Transverse colon (tissue), 3 donors: Measurements from ENCODE around the gene WBP1.

Source experiments
- POLR2A ChIP-seq: fragments of 450-650 bp; IDR thresholded peaks from one replicate; pipeline ENCODE4 v1.6.1; 2016; ENCODE audit warnings: antibody characterized with exemption, mild to moderate bottlenecking, moderate library complexity
- TF ChIP-seq, protein P1 (sequence below), 5 experiments: fragments of 200-600 bp in 3 of 5; fragments of 450-650 bp in 2 of 5; sonication (generic) in 3 of 5; IDR thresholded peaks; 1 replicate in 2 of 5; 2 replicates in 3 of 5; pipeline ENCODE4 v1.5.1; 2016 to 2017; ENCODE audit warnings: antibody characterized with exemption in 5 of 5, inconsistent platforms in 3 of 5, mild to moderate bottlenecking in 2 of 5, moderate library complexity in 1 of 5

DNA sequence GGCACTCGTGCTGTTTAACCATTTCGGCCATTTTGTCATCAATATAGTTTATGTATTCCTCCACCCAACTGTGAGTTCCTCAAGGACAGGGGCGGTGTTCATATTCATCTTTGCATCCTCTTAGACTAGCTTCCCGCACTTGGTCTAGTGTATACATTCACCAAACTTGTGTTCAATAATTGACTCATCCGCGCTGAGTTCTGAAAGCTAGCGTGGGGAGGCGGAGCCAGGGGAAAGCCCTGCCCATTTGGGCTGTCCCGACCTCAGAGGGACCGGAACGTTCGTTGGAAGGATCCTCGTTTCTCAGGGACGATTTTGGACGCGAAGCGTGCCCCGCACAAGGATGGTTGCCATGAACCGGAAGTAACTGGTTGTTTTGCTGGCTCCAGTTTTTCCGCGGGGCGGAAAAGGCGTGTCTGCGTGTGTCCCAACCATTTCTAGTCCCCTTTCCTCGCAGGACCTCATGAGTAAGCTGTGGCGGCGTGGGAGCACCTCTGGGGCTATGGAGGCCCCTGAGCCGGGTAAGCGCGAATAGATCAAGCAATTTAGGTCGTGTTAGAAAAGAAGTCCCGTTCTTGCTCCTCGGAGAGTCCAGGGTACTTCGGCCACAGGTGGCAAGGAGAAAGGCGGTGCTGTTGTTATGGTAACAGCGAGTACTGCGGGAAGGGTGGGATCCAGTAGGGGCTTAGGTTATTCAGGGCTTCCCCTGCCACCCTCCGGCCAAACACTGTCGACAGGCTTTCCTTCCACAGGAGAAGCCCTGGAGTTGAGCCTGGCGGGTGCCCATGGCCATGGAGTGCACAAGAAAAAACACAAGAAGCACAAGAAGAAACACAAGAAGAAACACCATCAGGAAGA is 3.4 kb upstream of the WBP1 start, which contains the start of gene INO80B:
- no peak for TF ChIP-seq POLR2A
- TF ChIP-seq, protein P1, sequence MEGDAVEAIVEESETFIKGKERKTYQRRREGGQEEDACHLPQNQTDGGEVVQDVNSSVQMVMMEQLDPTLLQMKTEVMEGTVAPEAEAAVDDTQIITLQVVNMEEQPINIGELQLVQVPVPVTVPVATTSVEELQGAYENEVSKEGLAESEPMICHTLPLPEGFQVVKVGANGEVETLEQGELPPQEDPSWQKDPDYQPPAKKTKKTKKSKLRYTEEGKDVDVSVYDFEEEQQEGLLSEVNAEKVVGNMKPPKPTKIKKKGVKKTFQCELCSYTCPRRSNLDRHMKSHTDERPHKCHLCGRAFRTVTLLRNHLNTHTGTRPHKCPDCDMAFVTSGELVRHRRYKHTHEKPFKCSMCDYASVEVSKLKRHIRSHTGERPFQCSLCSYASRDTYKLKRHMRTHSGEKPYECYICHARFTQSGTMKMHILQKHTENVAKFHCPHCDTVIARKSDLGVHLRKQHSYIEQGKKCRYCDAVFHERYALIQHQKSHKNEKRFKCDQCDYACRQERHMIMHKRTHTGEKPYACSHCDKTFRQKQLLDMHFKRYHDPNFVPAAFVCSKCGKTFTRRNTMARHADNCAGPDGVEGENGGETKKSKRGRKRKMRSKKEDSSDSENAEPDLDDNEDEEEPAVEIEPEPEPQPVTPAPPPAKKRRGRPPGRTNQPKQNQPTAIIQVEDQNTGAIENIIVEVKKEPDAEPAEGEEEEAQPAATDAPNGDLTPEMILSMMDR (IDR thresholded peaks at IDR 0.05), result no peak
